ENCODE data around the gene UBTF. TPM values are rescaled to one million over a fixed set of nuclear protein-coding genes. Genes with fewer than 3 reads are reported as not detected.
A peak's percentile ranks its signal among the peaks of the same experiment; 100 is the strongest.

The UBTF gene
- 10 to 100 TPM; 31.9 to 51.8 (median 35.6) TPM for total RNA-seq
- 10 to 100 TPM; 40.9 to 44.1 TPM for polyA plus RNA-seq

- FAIRE-seq: no peak
- Histone ChIP-seq H3K27ac (peak within 1 kb of the TSS; percentile 93 to 98 (median 97)), H3K27me3 (no peaks in the 10 kb centered on the region), H3K36me3 (peaks cover 0 to 18% (median 11%) of the 10 kb centered on the region in 3 donors), H3K4me1 (peaks cover 12 to 28% (median 23%) of the 10 kb centered on the region in 3 donors), H3K4me3 (peak within 1 kb of the TSS; percentile 57 to 95 (median 88)), H3K9me3 (no peaks in the 10 kb centered on the region)
- DNase-seq: peak; percentile 76 to 88 (median 80)
- WGBS, 2 donors: 1% methylated on average over 19 to 75 of the region's 76 CpGs
- intact Hi-C loops (cut with DNase I): loop anchor here in 1 of 3 donors (10.0 kb wide), 1 partner anchor 105 kb away; the partner anchor contains the start of gene SLC25A39
- ATAC-seq: peak; percentile 5 to 33 (median 14)
- TF ChIP-seq CTCF (IDR thresholded peaks at IDR 0.05): no peak
These were observed at the start of gene UBTF for GRCh38 chr17:44219616-44220212. Gene UBTF, minus strand, starts transcription at chr17:44219675. Its CDS starts 1,446 bp downstream, at chr17:44218229.

- no peaks in the 10 kb centered on the region for H3K36me3 ChIP-seq
- no peaks in the 10 kb centered on the region for H3K4me1 ChIP-seq
- no peaks in the 10 kb centered on the region for H3K27me3 ChIP-seq
- FAIRE-seq: no peak
- intact Hi-C loops (cut with DNase I): no loop called here
- 67 to 68% methylated on average over 11 of the region's 11 CpGs for WGBS, 2 donors
- no peaks in the 10 kb centered on the region for H3K9me3 ChIP-seq
- H3K27ac ChIP-seq: no peak overlapping the region
- no peak overlapping the region for H3K4me3 ChIP-seq
- no peak for DNase-seq
- no peak for ATAC-seq
- TF ChIP-seq CTCF (IDR thresholded peaks at IDR 0.05): no peak
These were observed 49.4 kb upstream of the UBTF start for GRCh38 chr17:44268709-44269534.

GRCh38 chr17:44267818-44268490 is 48.5 kb upstream of the UBTF start, which contains the start of gene SLC4A1:
Gene SLC4A1, minus strand, starts transcription at chr17:44268135. Its CDS starts 5,269 bp downstream, at chr17:44262866.
- intact Hi-C loops (cut with DNase I): no loop called here
- TF ChIP-seq CTCF (IDR thresholded peaks at IDR 0.05): no peak
- Histone ChIP-seq H3K4me3 (no peak within 1 kb of the TSS), H3K36me3 (no peaks in the 10 kb centered on the region), H3K27me3 (no peaks in the 10 kb centered on the region), H3K9me3 (no peaks in the 10 kb centered on the region), H3K4me1 (no peaks in the 10 kb centered on the region), H3K27ac (no peak within 1 kb of the TSS)
- ATAC-seq (no peak), DNase-seq (no peak), FAIRE-seq (no peak)
- WGBS, 2 donors: 70 to 88% methylated on average over 13 to 14 of the region's 14 CpGs

DNA sequence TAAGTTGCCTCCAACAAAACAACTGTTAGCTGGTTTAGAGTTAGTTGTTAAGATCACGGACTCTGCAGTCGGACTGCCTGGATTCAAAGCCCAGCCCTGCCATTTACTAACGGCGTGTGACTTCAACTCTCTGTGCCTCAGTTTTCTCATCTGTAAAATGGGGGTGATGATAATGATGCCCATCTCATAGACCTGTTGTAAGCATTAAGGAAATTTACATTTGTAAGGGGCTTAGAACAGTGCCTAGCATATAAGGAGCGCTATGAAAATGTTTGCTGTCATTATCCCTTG is 47.6 kb upstream of the UBTF start:
- ATAC-seq (no peak), DNase-seq (no peak), FAIRE-seq (no peak)
- H3K4me3 ChIP-seq: no peak overlapping the region
- TF ChIP-seq CTCF (IDR thresholded peaks at IDR 0.05): no peak
- no peak overlapping the region for H3K27ac ChIP-seq
- H3K36me3 ChIP-seq: no peaks in the 10 kb centered on the region
- WGBS, 2 donors: 84 to 91% methylated on average over 5 of the region's 5 CpGs
- intact Hi-C loops (cut with DNase I): no loop called here
- H3K27me3 ChIP-seq: no peaks in the 10 kb centered on the region
- H3K9me3 ChIP-seq: no peaks in the 10 kb centered on the region
- no peaks in the 10 kb centered on the region for H3K4me1 ChIP-seq

Data from pancreas (tissue), 10 donors.